ENCODE measurements around the gene ING3.

Gene ING3

DNA sequence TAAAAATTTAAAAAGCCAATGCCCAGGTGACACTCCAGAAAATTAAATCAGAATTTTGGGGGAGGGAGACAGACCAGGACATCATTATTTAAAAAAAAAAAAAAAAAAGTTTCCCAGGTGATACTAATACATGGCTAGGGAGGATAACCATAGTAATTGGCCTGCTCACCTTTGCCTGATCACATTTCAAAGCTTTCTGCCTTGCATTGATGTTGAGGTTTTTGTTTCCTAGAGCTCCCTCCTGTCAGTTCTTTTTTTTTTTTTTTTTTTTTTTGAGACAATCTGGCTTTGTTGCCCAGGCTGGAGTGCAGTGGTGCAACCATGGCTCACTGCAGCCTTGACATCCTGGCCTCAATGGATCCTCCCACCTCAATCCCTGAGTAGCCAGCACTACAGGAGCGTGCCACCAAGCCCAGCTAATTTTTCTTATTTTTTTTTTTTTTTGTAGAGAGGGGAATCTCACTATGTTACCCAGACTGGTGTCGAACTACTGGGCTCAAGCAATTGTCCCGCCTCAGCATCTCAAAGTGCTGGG lies 76.1 kb downstream of the ING3 start:
- no peak for DNase-seq
